ENCODE data around the gene MAVS.
"Not testable (repeated sequence)": the region's sequence is repeated elsewhere in the genome, so short reads cannot be mapped to it uniquely, and the experiment has no call there.

The MAVS gene

GRCh38 chr20:3815703-3816315 lies 30.8 kb upstream of the MAVS start:
- DNase-seq: no peak

- no peak for DNase-seq
These were observed 28.2 kb upstream of the MAVS start for GRCh38 chr20:3818155-3819151.

- DNase-seq: no peak
These were observed 27.1 kb upstream of the MAVS start for GRCh38 chr20:3819411-3820047.

- DNase-seq: peak; percentile 85
These were observed 26.4 kb upstream of the MAVS start, which contains the start of gene AP5S1 for GRCh38 chr20:3820048-3820900. AP5S1 (plus strand) TSS chr20:3820547; CDS start chr20:3822118, 1,571 bp downstream.

GRCh38 chr20:3820901-3821727 lies 25.5 kb upstream of the MAVS start:
- DNase-seq: no peak

- no peak for DNase-seq
These were observed 24.6 kb upstream of the MAVS start for GRCh38 chr20:3821996-3822395.

GRCh38 chr20:3823881-3824280 lies 22.8 kb upstream of the MAVS start:
- no peak for DNase-seq

- DNase-seq: no peak
These were observed 21.1 kb upstream of the MAVS start for GRCh38 chr20:3825526-3825925.

- DNase-seq: no peak
These were observed 20.2 kb upstream of the MAVS start for GRCh38 chr20:3826420-3826819.

- DNase-seq: no peak
These were observed 17.8 kb upstream of the MAVS start for GRCh38 chr20:3828798-3829197.

- not testable (repeated sequence) for DNase-seq
These were observed 16.7 kb upstream of the MAVS start for GRCh38 chr20:3829891-3830290.

GRCh38 chr20:3836132-3836531 lies 10.5 kb upstream of the MAVS start:
- DNase-seq: no peak

- DNase-seq: no peak
These were observed 7.3 kb upstream of the MAVS start for GRCh38 chr20:3839328-3839727.

GRCh38 chr20:3840201-3840600 lies 6.4 kb upstream of the MAVS start:
- not testable (repeated sequence) for DNase-seq

- no peak for DNase-seq
These were observed 4.2 kb upstream of the MAVS start for GRCh38 chr20:3842348-3842930.

GRCh38 chr20:3843490-3843889 lies 3.1 kb upstream of the MAVS start:
- no peak for DNase-seq

GRCh38 chr20:3843990-3844619 lies 2.5 kb upstream of the MAVS start:
- not testable (repeated sequence) for DNase-seq

- no peak for DNase-seq
These were observed 275 bp upstream of the MAVS start for GRCh38 chr20:3846378-3846739.

GRCh38 chr20:3847429-3847940 lies 851 bp downstream of the MAVS start:
- no peak for DNase-seq

- DNase-seq: no peak
These were observed 1.9 kb downstream of the MAVS start for GRCh38 chr20:3848565-3848964.

- DNase-seq: no peak
These were observed 7.8 kb downstream of the MAVS start for GRCh38 chr20:3854462-3854871.

All from stimulated activated CD4-positive, alpha-beta T cell treated with anti-CD3 and anti-CD28 coated beads, Interleukin-4, amount 100 ng/mL, for 1 hour (primary cell).